ENCODE measurements around the gene PKDREJ. TPM values are rescaled to one million over a fixed set of nuclear protein-coding genes. Genes with fewer than 3 reads are reported as not detected.

PKDREJ gene
- total RNA-seq, 1 experiment from 2014 or later: 0.04 TPM

DNA sequence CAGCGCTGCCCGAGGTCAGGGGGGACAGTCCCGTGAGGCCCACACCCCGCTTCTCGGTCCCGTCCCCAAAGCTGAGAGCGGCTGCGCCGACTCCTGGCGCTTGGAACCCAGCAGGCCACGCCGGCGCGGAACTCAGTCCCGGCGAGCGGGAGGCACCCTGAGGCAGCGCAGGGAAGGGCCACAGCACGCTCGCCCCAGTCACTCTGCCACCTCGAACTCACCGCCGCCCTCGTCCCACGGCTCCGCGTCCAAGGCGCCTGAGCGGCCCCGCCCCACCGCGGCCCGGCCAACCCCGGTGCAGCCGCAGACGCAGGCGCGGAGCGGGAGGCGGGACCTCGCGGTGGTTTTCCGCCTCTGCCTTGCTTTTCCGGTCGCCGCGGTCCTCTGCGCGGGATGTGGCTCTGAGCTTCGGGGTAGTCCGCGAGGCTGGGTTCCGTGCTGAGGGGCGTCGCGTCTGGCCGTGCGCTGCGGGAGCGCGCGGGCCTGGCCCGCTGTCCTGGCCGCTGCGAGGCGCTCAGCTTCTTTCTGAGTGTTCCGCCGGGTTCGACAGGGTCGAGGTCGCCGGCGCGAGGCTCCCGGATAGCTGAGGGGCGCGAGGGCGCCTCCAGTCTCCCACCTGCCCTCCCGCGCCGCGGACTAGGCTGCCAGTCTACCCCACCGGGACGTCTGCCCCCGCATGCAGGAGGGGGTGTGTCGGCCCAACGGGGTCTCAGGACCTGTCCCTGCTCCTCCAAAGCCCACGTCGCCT lies 12.9 kb downstream of the PKDREJ start, which contains the start of gene CDPF1:
Gene CDPF1 (minus strand): TSS at position 259 of the 748 bp plus-strand sequence. CDS start 2,009 bp downstream, outside the sequence.
- Histone ChIP-seq H3T11ph (ENCODE audit: low read length) (no peak within 1 kb of the TSS), H2BK12ac (ENCODE audit: insufficient read length, low read depth, low read length) (no peak within 1 kb of the TSS), H3K56ac (ENCODE audit: insufficient read length, low read depth, low read length) (no peak within 1 kb of the TSS), H3K27ac (ENCODE audit: insufficient read length, low read depth, low read length) (no peak within 1 kb of the TSS), H2BK20ac (ENCODE audit: low read depth, low read length, poor library complexity, severe bottlenecking) (no peak within 1 kb of the TSS), H2AFZ (ENCODE audit: low read length) (no peak within 1 kb of the TSS), H3K9me3 (ENCODE audit: control insufficient read depth, low read depth, low read length) (no peaks in the 10 kb centered on the region), H2BK15ac (ENCODE audit: low read depth, low read length) (no peak within 1 kb of the TSS), H3K79me1 (ENCODE audit: insufficient read depth, low read depth, low read length, poor library complexity, severe bottlenecking) (no peaks in the 10 kb centered on the region), H2BK120ac (ENCODE audit: low read depth, low read length, poor library complexity, severe bottlenecking) (no peak within 1 kb of the TSS), H3K14ac (ENCODE audit: insufficient read depth, low read length) (peak within 1 kb of the TSS; percentile 78), H4K5ac (ENCODE audit: insufficient read length, low read depth, low read length) (no peak within 1 kb of the TSS), H3K18ac (ENCODE audit: insufficient read length, low read depth, low read length) (peak within 1 kb of the TSS; percentile 34), H2AK5ac (ENCODE audit: insufficient read length, low read length) (no peak within 1 kb of the TSS), H2BK5ac (ENCODE audit: insufficient read length, low read length) (no peak within 1 kb of the TSS), H4K20me1 (ENCODE audit: control insufficient read depth, insufficient read depth, insufficient read length) (no peaks in the 10 kb centered on the region), H3K27me3 (ENCODE audit: insufficient read depth, low read length) (no peaks in the 10 kb centered on the region), H3K9ac (ENCODE audit: extremely low read depth, insufficient read length, low read length) (peak within 1 kb of the TSS; percentile 43), H3K4me1 (ENCODE audit: insufficient read depth, low read length) (no peaks in the 10 kb centered on the region), H4K91ac (ENCODE audit: insufficient read length, low read depth, low read length) (no peak within 1 kb of the TSS), H3K79me2 (ENCODE audit: insufficient read depth, low read length) (no peaks in the 10 kb centered on the region), H4K8ac (replicated peaks; ENCODE audit: insufficient read length, low read depth, low read length) (no peak within 1 kb of the TSS), H3K23ac (ENCODE audit: insufficient read length, low read depth, low read length) (no peak within 1 kb of the TSS), H3K4ac (ENCODE audit: low read depth, low read length) (no peak within 1 kb of the TSS), H3K4me2 (ENCODE audit: insufficient read depth, insufficient read length, low read length) (peak within 1 kb of the TSS; percentile 42), H3K23me2 (ENCODE audit: insufficient read length, low read depth, low read length, poor library complexity, severe bottlenecking) (peaks cover 7% of the 10 kb centered on the region)
- Mint-ChIP-seq H3K4me3 (peak within 1 kb of the TSS; percentile 73 to 82), H3K9me3 (peaks cover 0 to 9% of the 10 kb centered on the region in 2 experiments; a peak in 2 of 5 replicates), H3K4me1 (peaks cover 8 to 16% of the 10 kb centered on the region in 2 experiments), H3K27me3 (ENCODE audit: low read depth) (peaks cover 12% of the 10 kb centered on the region), H3K36me3 (ENCODE audit: insufficient read depth in 1 of 3, low read depth in 3 of 3) (peaks cover 1 to 9% (median 4%) of the 10 kb centered on the region in 3 experiments; a peak in 3 of 7 replicates), H3K27ac (no peak within 1 kb of the TSS; a peak in 1 of 7 replicates)
- TF ChIP-seq, protein P1, sequence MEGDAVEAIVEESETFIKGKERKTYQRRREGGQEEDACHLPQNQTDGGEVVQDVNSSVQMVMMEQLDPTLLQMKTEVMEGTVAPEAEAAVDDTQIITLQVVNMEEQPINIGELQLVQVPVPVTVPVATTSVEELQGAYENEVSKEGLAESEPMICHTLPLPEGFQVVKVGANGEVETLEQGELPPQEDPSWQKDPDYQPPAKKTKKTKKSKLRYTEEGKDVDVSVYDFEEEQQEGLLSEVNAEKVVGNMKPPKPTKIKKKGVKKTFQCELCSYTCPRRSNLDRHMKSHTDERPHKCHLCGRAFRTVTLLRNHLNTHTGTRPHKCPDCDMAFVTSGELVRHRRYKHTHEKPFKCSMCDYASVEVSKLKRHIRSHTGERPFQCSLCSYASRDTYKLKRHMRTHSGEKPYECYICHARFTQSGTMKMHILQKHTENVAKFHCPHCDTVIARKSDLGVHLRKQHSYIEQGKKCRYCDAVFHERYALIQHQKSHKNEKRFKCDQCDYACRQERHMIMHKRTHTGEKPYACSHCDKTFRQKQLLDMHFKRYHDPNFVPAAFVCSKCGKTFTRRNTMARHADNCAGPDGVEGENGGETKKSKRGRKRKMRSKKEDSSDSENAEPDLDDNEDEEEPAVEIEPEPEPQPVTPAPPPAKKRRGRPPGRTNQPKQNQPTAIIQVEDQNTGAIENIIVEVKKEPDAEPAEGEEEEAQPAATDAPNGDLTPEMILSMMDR (conservative IDR thresholded peaks at IDR 0.05): no peak
- no CpG with 5 or more reads among the region's 89 CpGs for WGBS (ENCODE audit: extremely low coverage, insufficient read length, low lambda C conversion rate)
- peak; percentile 83 for DNase-seq

Data from H9 (cell line).